Smooth muscle cell (in vitro differentiated cells): ENCODE data around the gene INPP5D. TPM values are rescaled to one million over a fixed set of nuclear protein-coding genes. Genes with fewer than 3 reads are reported as not detected.

Source experiments
- DNase-seq: peaks from one replicate; lab custom pipeline; 2025; ENCODE audit not compliant: unreplicated experiment; lab: John Stamatoyannopoulos, UW
- H2AFZ ChIP-seq: fragments of 200-600 bp; sonication (generic); 2 replicates; pipeline ENCODE4 v1.6.0; 2016; ENCODE audit warnings: antibody characterized with exemption, low read depth, mild to moderate bottlenecking
- H3F3A ChIP-seq: fragments of 200-600 bp; sonication (generic); 2 replicates; pipeline ENCODE4 v1.6.0; 2017; ENCODE audit warnings: antibody characterized with exemption, low read depth
- H3K27ac ChIP-seq: fragments of 200-600 bp; sonication (generic); 2 replicates; pipeline ENCODE4 v1.5.1; 2016; ENCODE audit warnings: low read depth, mild to moderate bottlenecking
- H3K27me3 ChIP-seq: fragments of 200-600 bp; sonication (generic); 2 replicates; pipeline ENCODE4 v1.6.1; 2016; ENCODE audit warnings: low read depth, mild to moderate bottlenecking
- H3K36me3 ChIP-seq: fragments of 200-600 bp; sonication (generic); 2 replicates; pipeline ENCODE4 v1.5.1; 2016; ENCODE audit warnings: low read depth
- H3K4me1 ChIP-seq: fragments of 200-600 bp; sonication (generic); 2 replicates; pipeline ENCODE4 v1.5.1; 2016; ENCODE audit warnings: low read depth
- H3K4me2 ChIP-seq: fragments of 200-600 bp; sonication (generic); 2 replicates; pipeline ENCODE4 v1.6.0; 2016; ENCODE audit warnings: mild to moderate bottlenecking
- H3K4me3 ChIP-seq: fragments of 200-600 bp; sonication (generic); 2 replicates; pipeline ENCODE4 v1.5.1; 2016; ENCODE audit warnings: mild to moderate bottlenecking
- H3K79me2 ChIP-seq: fragments of 200-600 bp; sonication (generic); 2 replicates; pipeline ENCODE4 v1.6.0; 2016; ENCODE audit warnings: low read depth, mild to moderate bottlenecking
- H3K9ac ChIP-seq: fragments of 200-600 bp; sonication (generic); 2 replicates; pipeline ENCODE4 v1.6.0; 2016; ENCODE audit warnings: low read depth
- H3K9me3 ChIP-seq: fragments of 200-600 bp; sonication (generic); replicated peaks from 2 replicates; pipeline ENCODE4 v1.5.1; 2016; ENCODE audit warnings: low read depth
- H4K20me1 ChIP-seq: fragments of 200-600 bp; sonication (generic); 2 replicates; pipeline ENCODE4 v1.6.0; 2016; ENCODE audit warnings: low read depth
- CTCF ChIP-seq: fragments of 200-600 bp; sonication (generic); IDR thresholded peaks from 2 replicates; pipeline ENCODE4 v1.5.1; 2017; ENCODE audit warnings: borderline replicate concordance, mild to moderate bottlenecking, antibody characterized with exemption; ENCODE audit not compliant: insufficient read depth, poor library complexity, severe bottlenecking
- WGBS: methylation state at CpG from one replicate; pipeline ENCODE4 v1.1.7; 2016; ENCODE audit warnings: low lambda C conversion rate; 5-methylcytosine and 5-hydroxymethylcytosine counted together
- polyA plus RNA-seq: library from polyadenylated mRNA; unstranded; fragments of >200 nt; fragmentation: Nextera tagmentation; extraction: Ambion mirVana; gene quantifications from 2 replicates; pipeline ENCODE4 v1.2.1, GENCODE V29; 2016
- total RNA-seq: library from RNA; depleted of rRNA; stranded (reverse); fragments of >200 nt; gene quantifications from 2 replicates; pipeline ENCODE4 v1.2.3, GENCODE V29; 2014

The INPP5D gene
- total and polyA plus RNA-seq, 2 experiments from 2014 or later, result 5.6 to 17.8 TPM

- Histone ChIP-seq H3F3A (no peaks in the 10 kb centered on the region), H3K4me2 (no peak overlapping the region), H3K9ac (no peak overlapping the region), H3K27me3 (no peaks in the 10 kb centered on the region), H2AFZ (no peak overlapping the region), H4K20me1 (no peaks in the 10 kb centered on the region), H3K27ac (no peak overlapping the region), H3K36me3 (no peaks in the 10 kb centered on the region), H3K79me2 (no peaks in the 10 kb centered on the region), H3K4me1 (no peaks in the 10 kb centered on the region), H3K4me3 (no peak overlapping the region), H3K9me3 (no peaks in the 10 kb centered on the region)
- no peak for DNase-seq
- no peak for TF ChIP-seq CTCF
- WGBS, result 90% methylated on average over 3 of the region's 3 CpGs
These were observed 12.9 kb upstream of the INPP5D start for GRCh38 chr2:233047206-233047605.

DNA sequence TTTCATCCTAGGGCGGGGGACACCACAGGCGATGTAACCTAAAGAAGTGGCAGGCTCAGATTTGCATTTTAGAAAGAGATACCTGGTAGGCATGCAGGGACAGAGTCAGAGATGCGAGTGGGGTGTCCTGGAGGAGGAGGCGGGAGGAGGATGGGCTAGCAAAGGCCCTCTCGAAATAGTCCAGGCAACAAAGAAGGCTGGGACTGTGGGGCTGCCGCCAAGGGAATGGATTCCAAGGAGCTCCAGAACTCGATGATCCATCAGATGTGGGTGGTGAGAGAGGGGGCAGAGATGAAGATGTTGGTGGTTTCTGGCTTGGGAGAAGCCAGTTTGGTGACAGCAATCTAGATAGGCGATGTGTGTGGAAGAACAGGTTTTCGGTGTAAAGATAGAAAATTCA lies 12.5 kb upstream of the INPP5D start:
- H4K20me1 ChIP-seq, result no peaks in the 10 kb centered on the region
- no peak for DNase-seq
- H3K9me3 ChIP-seq, result no peaks in the 10 kb centered on the region
- H3K4me3 ChIP-seq, result no peak overlapping the region
- no peak overlapping the region for H2AFZ ChIP-seq
- 86% methylated on average over 9 of the region's 9 CpGs for WGBS
- no peaks in the 10 kb centered on the region for H3K27me3 ChIP-seq
- no peaks in the 10 kb centered on the region for H3K79me2 ChIP-seq
- no peaks in the 10 kb centered on the region for H3F3A ChIP-seq
- no peak overlapping the region for H3K9ac ChIP-seq
- no peak overlapping the region for H3K4me2 ChIP-seq
- TF ChIP-seq CTCF, result no peak
- H3K36me3 ChIP-seq, result no peaks in the 10 kb centered on the region
- no peaks in the 10 kb centered on the region for H3K4me1 ChIP-seq
- no peak overlapping the region for H3K27ac ChIP-seq

DNA sequence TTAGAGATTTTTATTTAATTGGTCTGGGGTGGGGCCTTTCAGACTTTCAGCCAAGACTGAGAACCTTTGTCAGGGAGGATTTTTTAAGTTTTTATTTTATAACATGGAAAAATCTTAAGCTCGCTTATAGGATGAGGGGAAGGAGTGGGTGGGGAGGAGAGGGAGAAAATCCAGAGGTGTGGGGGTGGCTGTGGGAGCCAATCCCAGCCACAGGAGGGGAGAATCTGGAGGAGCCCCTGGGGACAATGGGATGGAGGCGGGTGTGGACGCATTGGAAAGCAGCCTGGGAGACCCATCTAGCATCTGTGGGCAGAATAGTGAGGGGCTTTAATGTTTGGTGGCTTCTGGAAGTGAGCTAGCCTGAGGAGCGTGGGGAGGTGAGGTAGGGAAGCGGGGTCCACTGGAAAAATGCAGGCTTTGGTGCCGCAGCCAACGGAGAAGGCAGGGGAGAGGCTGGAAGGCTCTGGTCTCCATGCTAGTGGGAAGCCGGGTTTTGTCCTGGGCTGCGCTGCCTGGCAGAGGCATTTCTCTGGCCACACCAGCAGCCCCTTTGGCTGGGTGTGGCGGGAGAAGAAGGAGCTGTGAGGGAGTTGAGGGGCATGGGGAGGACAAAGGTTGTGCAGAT lies 11.5 kb upstream of the INPP5D start:
- Histone ChIP-seq H3K9me3 (no peaks in the 10 kb centered on the region), H3K4me2 (no peak overlapping the region), H3K4me3 (no peak overlapping the region), H3K79me2 (no peaks in the 10 kb centered on the region), H2AFZ (no peak overlapping the region), H3K36me3 (no peaks in the 10 kb centered on the region), H3K4me1 (no peaks in the 10 kb centered on the region), H3K9ac (no peak overlapping the region), H3K27ac (no peak overlapping the region), H3K27me3 (no peaks in the 10 kb centered on the region), H3F3A (no peaks in the 10 kb centered on the region), H4K20me1 (no peaks in the 10 kb centered on the region)
- TF ChIP-seq CTCF, result no peak
- no peak for DNase-seq
- WGBS, result 88% methylated on average over 10 of the region's 10 CpGs

DNA sequence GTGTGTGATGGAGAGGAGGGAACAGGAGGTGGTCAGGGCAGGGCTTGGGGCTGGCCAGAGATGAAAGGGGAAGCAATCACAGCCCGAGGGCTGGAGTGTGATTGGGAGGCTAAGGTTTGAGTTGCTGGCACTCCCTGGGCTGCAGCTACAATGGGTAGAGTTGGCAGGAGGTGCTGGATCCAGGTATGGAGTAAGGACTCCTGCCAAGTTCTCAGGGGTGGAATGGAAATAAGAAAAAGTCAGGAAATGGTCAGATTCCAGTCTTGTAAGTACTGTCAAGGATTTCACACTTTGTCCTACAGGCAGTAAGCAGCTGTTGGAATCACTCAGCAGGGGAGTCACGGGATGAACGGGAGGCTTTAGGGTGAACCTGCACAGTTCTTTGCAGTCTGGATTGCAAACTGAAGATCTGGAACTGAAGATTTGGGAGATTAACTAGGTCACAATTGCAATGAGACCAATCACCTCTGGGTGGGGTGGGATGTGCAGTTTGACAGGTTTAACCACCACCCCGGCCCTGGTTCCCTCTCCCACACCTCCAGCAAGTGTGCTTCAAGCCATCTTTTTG lies 10.9 kb upstream of the INPP5D start:
- Histone ChIP-seq H3K9me3 (no peaks in the 10 kb centered on the region), H3K79me2 (no peaks in the 10 kb centered on the region), H3K27me3 (no peaks in the 10 kb centered on the region), H3K36me3 (no peaks in the 10 kb centered on the region), H2AFZ (no peak overlapping the region), H3K4me3 (no peak overlapping the region), H3K4me2 (no peak overlapping the region), H3F3A (no peaks in the 10 kb centered on the region), H4K20me1 (no peaks in the 10 kb centered on the region), H3K9ac (no peak overlapping the region), H3K4me1 (no peaks in the 10 kb centered on the region), H3K27ac (no peak overlapping the region)
- TF ChIP-seq CTCF, result no peak
- WGBS, result 69% methylated on average over 4 of the region's 4 CpGs
- no peak for DNase-seq
